Thyroid gland (tissue), 4 donors: ENCODE measurements around the gene ZFYVE21.

ENCODE experiments used
- POLR2A ChIP-seq, 2 donors: fragments of 450-650 bp; IDR thresholded peaks; one replicate each; pipeline ENCODE4 v1.6.1; 2017; ENCODE audit warnings: antibody characterized with exemption in 2 of 2, mild to moderate bottlenecking in 2 of 2, moderate library complexity in 1 of 2
- TF ChIP-seq, protein P1 (sequence below), 6 experiments: fragments of 200-600 bp in 3 of 6; fragments of 450-650 bp in 3 of 6; sonication (generic) in 3 of 6; IDR thresholded peaks; one replicate each; pipeline ENCODE4 v1.5.1; 2016 to 2019; ENCODE audit warnings: antibody characterized with exemption in 6 of 6, mild to moderate bottlenecking in 2 of 6, inconsistent platforms in 1 of 6, moderate library complexity in 1 of 6

DNA sequence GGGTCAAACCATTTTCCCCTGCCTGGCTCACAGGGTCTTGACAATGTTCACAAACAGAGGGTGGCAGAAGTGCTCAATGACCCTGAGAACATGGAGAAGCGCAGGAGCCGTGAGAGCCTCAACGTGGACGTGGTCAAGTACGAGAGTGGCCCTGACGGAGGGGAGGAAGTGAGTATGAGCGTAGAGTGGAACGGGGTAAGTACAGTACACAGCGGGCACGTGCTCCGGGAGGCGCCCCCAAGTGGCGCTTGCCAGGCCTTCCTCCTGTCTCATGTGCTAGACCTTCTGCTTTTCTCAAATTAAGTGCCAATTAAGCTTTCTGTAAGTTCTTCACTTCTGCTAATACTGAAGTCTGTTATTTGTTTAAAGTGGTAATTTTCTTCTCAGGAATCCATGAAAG lies 36.3 kb upstream of the ZFYVE21 start:
- TF ChIP-seq POLR2A (IDR thresholded peaks at IDR 0.05): no peak
- TF ChIP-seq, protein P1, sequence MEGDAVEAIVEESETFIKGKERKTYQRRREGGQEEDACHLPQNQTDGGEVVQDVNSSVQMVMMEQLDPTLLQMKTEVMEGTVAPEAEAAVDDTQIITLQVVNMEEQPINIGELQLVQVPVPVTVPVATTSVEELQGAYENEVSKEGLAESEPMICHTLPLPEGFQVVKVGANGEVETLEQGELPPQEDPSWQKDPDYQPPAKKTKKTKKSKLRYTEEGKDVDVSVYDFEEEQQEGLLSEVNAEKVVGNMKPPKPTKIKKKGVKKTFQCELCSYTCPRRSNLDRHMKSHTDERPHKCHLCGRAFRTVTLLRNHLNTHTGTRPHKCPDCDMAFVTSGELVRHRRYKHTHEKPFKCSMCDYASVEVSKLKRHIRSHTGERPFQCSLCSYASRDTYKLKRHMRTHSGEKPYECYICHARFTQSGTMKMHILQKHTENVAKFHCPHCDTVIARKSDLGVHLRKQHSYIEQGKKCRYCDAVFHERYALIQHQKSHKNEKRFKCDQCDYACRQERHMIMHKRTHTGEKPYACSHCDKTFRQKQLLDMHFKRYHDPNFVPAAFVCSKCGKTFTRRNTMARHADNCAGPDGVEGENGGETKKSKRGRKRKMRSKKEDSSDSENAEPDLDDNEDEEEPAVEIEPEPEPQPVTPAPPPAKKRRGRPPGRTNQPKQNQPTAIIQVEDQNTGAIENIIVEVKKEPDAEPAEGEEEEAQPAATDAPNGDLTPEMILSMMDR (IDR thresholded peaks at IDR 0.05): peak in 4 of 6 experiments; percentile 21 to 48 (median 38)
